HG02943 (cell line): ENCODE data around the gene FBXW10.
"Not testable (repeated sequence)": the region's sequence is repeated elsewhere in the genome, so short reads cannot be mapped to it uniquely, and the experiment has no call there.

Source experiments
- ATAC-seq: cut with Tn5 transposase; IDR thresholded peaks from one replicate; pipeline ENCODE4 v1.9.1; 2021; ENCODE audit warnings: mild to moderate bottlenecking, low read depth, moderate library complexity; ENCODE audit not compliant: unreplicated experiment

The FBXW10 gene

GRCh38 chr17:18747501-18747900 is 3.6 kb downstream of the FBXW10 start:
- not testable (repeated sequence) for ATAC-seq

DNA sequence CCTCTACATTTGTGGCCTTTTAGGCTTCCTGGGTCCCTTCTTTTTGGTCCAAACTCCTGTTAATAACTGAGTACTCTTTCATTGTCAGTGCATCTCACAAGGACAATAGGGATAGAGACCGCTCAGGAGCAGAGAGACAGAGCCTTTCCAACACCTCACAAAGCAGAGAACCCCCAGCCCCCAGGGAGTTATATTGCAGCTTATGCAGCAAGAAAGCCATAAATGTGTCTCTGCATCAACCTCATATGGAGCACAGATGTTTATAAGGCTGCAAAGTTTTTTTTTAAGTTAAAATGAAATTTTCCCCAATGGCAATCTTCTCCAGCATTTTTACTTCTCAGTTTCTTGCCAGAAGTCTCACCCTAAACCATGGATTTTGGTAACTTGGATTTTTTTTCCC is 6.4 kb downstream of the FBXW10 start:
- not testable (repeated sequence) for ATAC-seq

- ATAC-seq: not testable (repeated sequence)
Observed at GRCh38 chr17:18753829-18754409, 10.1 kb downstream of the FBXW10 start.

- ATAC-seq: not testable (repeated sequence)
Observed at GRCh38 chr17:18755969-18756368, 12.1 kb downstream of the FBXW10 start.

GRCh38 chr17:18757368-18758044 is 13.7 kb downstream of the FBXW10 start:
- ATAC-seq: not testable (repeated sequence)

DNA sequence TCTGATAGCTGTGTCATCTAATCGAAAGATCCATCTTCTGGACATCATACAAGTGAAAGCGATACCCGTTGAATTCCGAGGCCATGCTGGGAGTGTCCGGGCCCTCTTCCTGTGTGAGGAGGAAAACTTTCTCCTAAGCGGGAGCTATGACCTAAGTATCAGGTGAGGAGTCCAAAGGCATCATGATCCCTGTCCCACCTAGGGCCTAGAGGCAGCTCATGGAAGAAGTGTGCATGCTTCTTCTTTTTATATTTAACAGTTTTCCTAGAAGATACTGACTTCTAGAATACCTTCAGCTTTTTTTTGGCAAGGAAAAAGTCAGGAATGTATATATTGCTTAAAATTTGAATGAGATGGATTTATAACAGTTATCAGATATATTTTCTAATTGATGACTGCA is 14.5 kb downstream of the FBXW10 start:
- not testable (repeated sequence) for ATAC-seq

GRCh38 chr17:18760221-18760620 is 16.4 kb downstream of the FBXW10 start:
- not testable (repeated sequence) for ATAC-seq

GRCh38 chr17:18770572-18770971 is 26.7 kb downstream of the FBXW10 start:
- ATAC-seq: not testable (repeated sequence)

GRCh38 chr17:18771066-18771465 is 27.2 kb downstream of the FBXW10 start:
- ATAC-seq: not testable (repeated sequence)

GRCh38 chr17:18772471-18772870 is 28.6 kb downstream of the FBXW10 start:
- no peak for ATAC-seq

- peak; percentile 92 for ATAC-seq
Observed at GRCh38 chr17:18780991-18781718, 37.3 kb downstream of the FBXW10 start, which contains the start of gene TVP23B. Gene TVP23B (plus strand): TSS chr17:18781183. CDS start chr17:18781294, 111 bp downstream.

DNA sequence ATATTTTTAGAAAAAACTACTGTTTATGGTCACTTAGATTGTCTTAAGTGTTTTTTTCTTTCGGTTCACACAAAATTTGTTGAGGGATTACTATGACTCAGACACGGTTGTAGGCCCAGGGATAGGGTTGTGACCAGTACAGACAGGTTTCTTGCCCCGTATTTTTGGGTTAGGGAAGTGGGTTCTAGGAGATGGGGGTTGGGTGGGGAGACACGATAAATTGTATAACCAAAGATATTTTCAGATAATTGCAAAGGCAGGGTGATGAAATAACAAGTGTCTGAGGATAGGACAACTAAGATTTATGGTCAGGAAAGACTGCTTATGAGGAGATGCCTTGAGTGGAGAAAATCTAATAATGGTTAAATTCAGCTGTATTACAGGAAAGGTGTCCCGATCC is 38.0 kb downstream of the FBXW10 start:
- ATAC-seq: not testable (repeated sequence)

- not testable (repeated sequence) for ATAC-seq
Observed at GRCh38 chr17:18785933-18786332, 42.1 kb downstream of the FBXW10 start.

DNA sequence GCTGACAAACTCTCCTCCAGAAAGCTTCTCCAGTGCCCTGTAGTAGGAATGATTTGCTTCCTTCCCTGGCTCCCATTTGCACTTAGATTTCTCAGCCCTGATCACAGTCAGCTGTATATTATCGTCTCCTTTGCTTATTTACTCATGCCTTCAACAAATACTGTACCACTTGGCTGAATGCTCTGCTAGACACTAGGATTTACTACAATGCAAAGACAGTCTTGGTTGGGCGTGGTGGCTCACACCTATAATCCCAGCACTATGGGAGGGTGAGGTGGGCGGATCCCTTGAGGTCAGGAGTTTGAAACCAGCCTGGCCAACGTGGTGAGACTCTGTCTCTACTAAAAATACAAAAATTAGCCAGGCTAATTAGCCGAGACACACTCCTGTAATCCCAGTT is 43.0 kb downstream of the FBXW10 start:
- ATAC-seq: not testable (repeated sequence)

DNA sequence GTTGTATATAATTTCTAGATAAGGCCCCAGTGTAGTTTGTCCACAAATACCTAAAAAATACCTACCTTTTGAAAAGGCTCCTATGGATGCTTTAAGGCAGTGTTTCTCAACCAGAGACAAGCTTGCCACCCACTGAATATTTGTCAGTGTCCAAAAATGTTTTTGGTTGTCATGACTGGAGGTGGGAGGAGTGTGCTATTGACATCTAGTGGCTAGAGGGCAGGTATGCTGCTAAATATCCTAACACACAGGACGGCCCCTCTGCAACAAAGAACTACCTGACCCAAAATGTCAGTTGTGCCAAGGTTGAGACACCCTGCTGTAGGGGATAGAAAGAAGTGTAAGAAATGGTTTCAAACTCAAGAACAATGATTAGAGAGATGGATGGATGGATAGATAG is 47.5 kb downstream of the FBXW10 start:
- not testable (repeated sequence) for ATAC-seq

DNA sequence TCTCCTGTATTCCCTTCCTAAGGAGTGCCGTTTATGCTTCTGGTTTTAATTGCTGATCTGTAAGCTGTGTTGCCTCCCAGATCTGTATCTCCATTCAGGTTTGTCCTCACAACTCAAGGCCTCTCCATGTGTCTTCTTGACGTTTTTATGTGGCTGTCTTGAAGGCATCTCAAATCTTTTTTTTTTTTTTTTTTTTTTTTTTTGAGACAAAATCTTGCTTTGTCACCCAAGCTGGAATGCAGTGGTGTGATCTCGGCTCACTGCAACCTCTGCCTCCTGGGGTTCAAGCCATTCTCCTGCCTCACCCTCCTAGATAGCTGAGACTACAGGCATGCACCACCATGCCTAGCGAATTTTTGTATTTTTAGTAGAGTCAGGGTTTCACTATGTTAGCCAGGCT is 51.0 kb downstream of the FBXW10 start:
- ATAC-seq: not testable (repeated sequence)

GRCh38 chr17:18796887-18797286 is 53.0 kb downstream of the FBXW10 start:
- ATAC-seq: not testable (repeated sequence)

DNA sequence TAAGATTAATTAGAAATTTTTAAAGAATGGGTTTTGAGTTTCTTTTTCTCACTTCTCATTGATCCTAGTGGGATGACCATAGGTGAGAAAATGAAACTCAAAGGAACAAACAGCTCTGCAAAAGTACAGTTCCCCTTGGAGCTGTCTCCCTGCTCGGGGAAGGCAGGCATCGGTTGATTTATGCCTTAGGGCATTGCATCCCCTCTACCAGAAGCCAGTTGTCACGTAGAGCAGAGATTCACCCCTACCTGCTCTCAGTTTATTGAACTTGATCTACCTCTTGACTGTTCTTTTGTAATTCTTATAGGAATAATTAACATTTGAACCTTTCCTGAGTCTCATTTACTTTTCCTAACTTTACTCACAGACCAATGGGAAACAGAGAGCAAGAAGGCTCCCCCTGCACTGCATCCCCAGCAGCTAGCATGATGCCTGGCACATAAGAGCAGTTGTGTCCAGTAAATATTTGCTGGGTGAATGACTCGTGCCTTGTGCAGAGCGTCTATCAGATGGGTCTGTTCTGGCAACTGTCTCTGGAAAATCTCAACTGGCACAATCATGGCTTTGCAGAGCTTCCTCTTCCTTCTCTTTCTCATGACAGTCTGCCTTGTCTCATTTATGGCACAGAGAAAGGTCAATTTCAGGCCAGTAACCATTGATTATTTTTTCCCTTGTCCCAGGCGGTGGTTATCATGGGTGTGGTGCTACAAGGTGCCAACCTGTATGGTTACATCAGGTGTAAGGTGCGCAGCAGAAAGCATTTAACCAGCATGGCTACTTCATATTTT is 59.8 kb downstream of the FBXW10 start:
- not testable (repeated sequence) for ATAC-seq

DNA sequence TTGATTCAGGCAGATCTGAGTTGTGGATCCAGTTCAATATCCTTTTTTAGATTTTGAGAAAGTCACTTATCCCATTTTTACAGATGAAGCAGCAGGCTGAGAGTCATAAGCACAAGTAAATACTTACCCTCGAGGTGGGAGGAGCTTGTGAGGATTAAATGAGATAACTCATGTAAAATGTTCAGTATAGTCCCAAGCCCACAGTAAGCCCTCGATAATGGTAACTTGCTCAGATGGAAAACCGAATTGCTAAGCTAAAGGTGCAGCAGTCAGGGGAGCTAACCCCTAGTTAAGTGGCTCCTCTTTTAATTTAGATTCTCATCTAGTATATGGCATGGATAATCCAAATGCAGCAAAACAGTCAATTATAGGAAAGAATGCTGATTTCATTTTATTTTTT is 72.1 kb downstream of the FBXW10 start:
- not testable (repeated sequence) for ATAC-seq
